Endothelial cell (in vitro differentiated cells): Measurements from ENCODE around the gene MAP7D1. TPM values are rescaled to one million over a fixed set of nuclear protein-coding genes. Genes with fewer than 3 reads are reported as not detected.
"Not testable (repeated sequence)": the region's sequence is repeated elsewhere in the genome, so short reads cannot be mapped to it uniquely, and the experiment has no call there.

Experiments
- DNase-seq: peaks from one replicate; pipeline ENCODE4 v3.0.0; 2021; ENCODE audit warnings: low spot score
- H3K27ac Mint-ChIP-seq: one replicate; pipeline ENCODE4 v1.8.0; 2021; ENCODE audit warnings: mixed read lengths, inconsistent platforms; ENCODE audit not compliant: unreplicated experiment
- H3K27me3 Mint-ChIP-seq: one replicate; pipeline ENCODE4 v1.8.0; 2021; ENCODE audit warnings: mild to moderate bottlenecking, moderate library complexity, mixed read lengths, inconsistent platforms; ENCODE audit not compliant: unreplicated experiment
- H3K36me3 Mint-ChIP-seq: one replicate; pipeline ENCODE4 v1.8.0; 2021; ENCODE audit warnings: mild to moderate bottlenecking, low read depth, mixed read lengths, inconsistent platforms; ENCODE audit not compliant: unreplicated experiment
- H3K4me1 Mint-ChIP-seq: one replicate; pipeline ENCODE4 v1.8.0; 2021; ENCODE audit warnings: mild to moderate bottlenecking, mixed read lengths, inconsistent platforms; ENCODE audit not compliant: unreplicated experiment
- H3K4me3 Mint-ChIP-seq: one replicate; pipeline ENCODE4 v1.8.0; 2021; ENCODE audit warnings: mild to moderate bottlenecking, mixed read lengths, inconsistent platforms; ENCODE audit not compliant: unreplicated experiment
- H3K9me3 Mint-ChIP-seq: one replicate; pipeline ENCODE4 v1.8.0; 2021; ENCODE audit warnings: mixed read lengths, inconsistent platforms; ENCODE audit not compliant: unreplicated experiment
- total RNA-seq: library from RNA; stranded (reverse); fragmentation: NEBNext Ultra II Directional; extraction: Animal tissue kit (Norgen Biotek cat#: 25700); gene quantifications from one replicate; pipeline ENCODE4 v1.2.1, GENCODE V29; 2021; ENCODE audit not compliant: unreplicated experiment
- TF ChIP-seq, protein P1 (sequence below): fragments of 200-600 bp; sonication (generic); IDR thresholded peaks from one replicate; pipeline ENCODE4 v1.5.0; 2021; ENCODE audit warnings: antibody characterized with exemption; ENCODE audit not compliant: unreplicated experiment

The MAP7D1 gene
- total RNA-seq, 1 donor from 2014 or later, result 189 TPM

DNA sequence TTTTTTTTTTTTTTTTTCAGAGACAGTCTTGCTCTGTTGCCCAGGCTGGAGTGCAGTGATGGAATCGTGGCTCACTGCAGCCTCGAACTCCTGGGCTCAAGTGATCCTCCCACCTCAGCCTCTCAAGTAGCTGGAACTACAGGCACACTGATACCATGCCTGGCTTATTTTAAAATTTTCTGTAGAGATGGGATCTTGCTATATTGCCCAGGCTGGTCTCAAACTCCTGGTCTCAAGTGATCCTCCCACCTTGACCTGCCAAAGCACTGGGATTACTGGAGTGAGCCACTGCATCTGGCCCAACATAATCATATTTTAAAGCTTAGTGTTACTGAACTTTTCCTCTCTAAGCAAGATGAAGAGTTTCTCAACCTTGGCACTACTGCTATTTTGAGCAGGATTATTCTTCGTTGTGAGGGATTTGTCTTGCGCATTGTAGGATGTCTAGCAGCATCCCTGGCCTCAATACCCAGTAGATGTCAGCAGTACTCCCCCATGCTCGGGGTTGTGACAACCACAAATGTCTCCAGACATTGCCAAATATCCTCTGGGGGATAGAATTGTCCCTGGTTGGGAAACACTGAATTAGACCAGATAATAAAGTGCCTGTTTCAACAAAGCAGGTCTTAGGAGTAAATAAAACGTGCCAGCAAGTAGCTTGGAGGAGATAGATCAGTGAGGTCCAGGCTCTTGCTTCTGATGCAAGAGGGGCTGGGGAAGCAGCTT, 53.2 kb downstream of the MAP7D1 start:
- Mint-ChIP-seq H3K27ac (no peak overlapping the region), H3K9me3 (no peaks in the 10 kb centered on the region), H3K4me1 (peaks cover 16% of the 10 kb centered on the region), H3K36me3 (no peaks in the 10 kb centered on the region), H3K27me3 (peaks cover 3% of the 10 kb centered on the region), H3K4me3 (no peak overlapping the region)
- TF ChIP-seq, protein P1, sequence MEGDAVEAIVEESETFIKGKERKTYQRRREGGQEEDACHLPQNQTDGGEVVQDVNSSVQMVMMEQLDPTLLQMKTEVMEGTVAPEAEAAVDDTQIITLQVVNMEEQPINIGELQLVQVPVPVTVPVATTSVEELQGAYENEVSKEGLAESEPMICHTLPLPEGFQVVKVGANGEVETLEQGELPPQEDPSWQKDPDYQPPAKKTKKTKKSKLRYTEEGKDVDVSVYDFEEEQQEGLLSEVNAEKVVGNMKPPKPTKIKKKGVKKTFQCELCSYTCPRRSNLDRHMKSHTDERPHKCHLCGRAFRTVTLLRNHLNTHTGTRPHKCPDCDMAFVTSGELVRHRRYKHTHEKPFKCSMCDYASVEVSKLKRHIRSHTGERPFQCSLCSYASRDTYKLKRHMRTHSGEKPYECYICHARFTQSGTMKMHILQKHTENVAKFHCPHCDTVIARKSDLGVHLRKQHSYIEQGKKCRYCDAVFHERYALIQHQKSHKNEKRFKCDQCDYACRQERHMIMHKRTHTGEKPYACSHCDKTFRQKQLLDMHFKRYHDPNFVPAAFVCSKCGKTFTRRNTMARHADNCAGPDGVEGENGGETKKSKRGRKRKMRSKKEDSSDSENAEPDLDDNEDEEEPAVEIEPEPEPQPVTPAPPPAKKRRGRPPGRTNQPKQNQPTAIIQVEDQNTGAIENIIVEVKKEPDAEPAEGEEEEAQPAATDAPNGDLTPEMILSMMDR, result no peak
- DNase-seq, result no peak

DNA sequence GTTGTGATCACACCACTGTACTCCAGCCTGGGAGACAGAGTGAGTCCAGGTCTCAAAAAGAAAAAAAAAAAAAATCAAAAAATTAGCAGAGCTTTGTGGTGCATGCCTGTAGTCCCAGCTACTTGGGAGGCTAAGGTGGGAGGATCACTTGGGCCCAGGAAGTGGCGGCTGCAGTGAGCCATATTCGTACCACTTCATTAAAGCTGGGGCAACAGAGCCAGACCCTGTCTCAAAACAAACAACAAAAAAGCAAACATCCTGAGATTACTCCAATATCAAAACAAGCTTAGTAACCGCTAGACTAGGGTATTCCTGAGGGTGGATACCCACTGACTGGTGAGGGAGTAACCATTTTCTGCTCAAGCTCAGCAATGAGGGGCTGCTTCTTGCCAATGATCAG, 55.3 kb downstream of the MAP7D1 start:
- H3K4me1 Mint-ChIP-seq, result peaks cover 16% of the 10 kb centered on the region
- peaks cover 3% of the 10 kb centered on the region for H3K27me3 Mint-ChIP-seq
- no peaks in the 10 kb centered on the region for H3K36me3 Mint-ChIP-seq
- no peak overlapping the region for H3K27ac Mint-ChIP-seq
- H3K4me3 Mint-ChIP-seq, result no peak overlapping the region
- TF ChIP-seq, protein P1, result no peak
- DNase-seq, result no peak
- H3K9me3 Mint-ChIP-seq, result no peaks in the 10 kb centered on the region

DNA sequence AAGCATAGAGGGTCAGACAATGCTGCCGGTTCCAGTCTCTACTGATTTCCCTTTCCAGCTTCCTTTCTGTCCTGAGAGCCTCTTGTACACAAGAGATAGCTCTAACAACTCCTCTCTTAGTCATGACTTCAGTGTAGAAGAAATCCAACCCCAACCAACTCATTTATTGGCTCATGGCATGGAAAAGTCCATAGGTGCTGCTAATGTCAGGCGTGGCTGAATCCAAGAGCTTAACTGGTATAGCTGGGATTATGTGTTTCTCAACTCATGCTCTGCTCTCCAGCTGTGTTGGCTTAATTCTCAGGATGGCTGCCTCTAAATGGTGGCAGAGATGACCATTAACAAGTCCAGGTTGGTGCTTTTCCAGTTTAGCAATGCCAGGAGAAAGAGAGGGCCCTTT, 55.9 kb downstream of the MAP7D1 start:
- no peaks in the 10 kb centered on the region for H3K9me3 Mint-ChIP-seq
- peaks cover 3% of the 10 kb centered on the region for H3K27me3 Mint-ChIP-seq
- TF ChIP-seq, protein P1, result no peak
- peaks cover 16% of the 10 kb centered on the region for H3K4me1 Mint-ChIP-seq
- no peak overlapping the region for H3K4me3 Mint-ChIP-seq
- no peaks in the 10 kb centered on the region for H3K36me3 Mint-ChIP-seq
- DNase-seq, result no peak
- H3K27ac Mint-ChIP-seq, result no peak overlapping the region

DNA sequence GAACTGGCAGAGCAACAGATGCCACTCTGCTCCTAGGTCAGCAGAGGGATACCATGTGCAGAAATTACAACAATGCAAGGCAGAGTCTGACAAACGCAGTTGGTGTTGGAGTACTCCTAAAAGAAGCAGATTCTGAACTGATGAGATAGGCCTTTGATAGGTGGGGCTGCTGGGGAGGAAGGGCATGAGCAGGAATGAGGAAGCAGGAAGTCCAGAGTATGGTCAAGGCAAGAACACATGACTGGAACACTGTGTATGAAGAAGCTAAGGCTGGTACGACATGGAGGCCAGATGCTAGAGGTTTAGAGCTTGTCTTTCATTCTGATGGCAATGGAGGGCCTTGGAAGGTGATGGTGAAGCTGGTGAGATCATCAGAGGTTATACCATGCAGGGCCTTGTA, 56.8 kb downstream of the MAP7D1 start:
- H3K27ac Mint-ChIP-seq, result no peak overlapping the region
- no peaks in the 10 kb centered on the region for H3K36me3 Mint-ChIP-seq
- no peak for DNase-seq
- H3K4me1 Mint-ChIP-seq, result peaks cover 16% of the 10 kb centered on the region
- peak overlapping the region; percentile 72 for H3K4me3 Mint-ChIP-seq
- H3K9me3 Mint-ChIP-seq, result no peaks in the 10 kb centered on the region
- H3K27me3 Mint-ChIP-seq, result peaks cover 4% of the 10 kb centered on the region
- TF ChIP-seq, protein P1, result no peak

DNA sequence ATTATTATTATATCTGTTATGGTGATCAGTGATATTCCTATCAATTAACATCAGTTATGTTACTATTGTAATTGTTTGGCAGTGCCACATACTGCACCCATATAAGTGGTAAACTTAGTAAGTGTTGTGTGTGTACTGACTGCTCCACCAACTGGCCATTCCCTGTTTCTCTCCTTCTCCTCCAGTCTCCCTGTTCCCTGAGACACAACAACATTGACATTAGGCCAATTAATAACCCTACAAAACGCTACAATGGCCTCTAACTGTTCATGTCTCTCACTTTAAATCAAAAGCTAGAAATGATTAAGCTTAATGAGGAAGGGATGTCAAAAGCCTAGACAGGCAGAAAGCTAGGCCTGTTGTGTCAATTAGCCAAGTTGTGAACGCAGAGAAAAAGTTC, 61.7 kb downstream of the MAP7D1 start:
- no peak overlapping the region for H3K27ac Mint-ChIP-seq
- peaks cover 7% of the 10 kb centered on the region for H3K4me1 Mint-ChIP-seq
- DNase-seq, result no peak
- TF ChIP-seq, protein P1, result no peak
- H3K4me3 Mint-ChIP-seq, result no peak overlapping the region
- no peaks in the 10 kb centered on the region for H3K9me3 Mint-ChIP-seq
- H3K36me3 Mint-ChIP-seq, result no peaks in the 10 kb centered on the region
- peaks cover 2% of the 10 kb centered on the region for H3K27me3 Mint-ChIP-seq

DNA sequence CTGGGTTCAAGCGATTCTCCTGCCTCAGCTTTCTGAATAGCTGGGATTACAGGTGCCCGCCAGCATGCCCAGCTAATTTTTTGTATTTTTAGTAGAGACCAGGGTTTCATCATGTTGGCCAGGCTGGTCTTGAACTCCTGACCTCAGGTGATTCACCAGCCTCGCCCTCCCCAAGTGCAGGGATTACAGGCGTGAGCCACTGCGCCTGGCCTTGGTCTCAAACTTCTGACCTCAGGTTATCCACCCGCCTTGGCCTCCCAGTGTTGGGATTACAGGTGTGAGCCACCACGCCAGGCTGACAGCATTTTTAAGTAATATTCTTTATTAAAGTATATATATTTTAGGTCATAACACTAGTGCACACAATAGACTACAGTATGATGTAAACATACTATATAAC, 65.9 kb downstream of the MAP7D1 start:
- peaks cover 11% of the 10 kb centered on the region for H3K27me3 Mint-ChIP-seq
- not testable (repeated sequence) for H3K9me3 Mint-ChIP-seq, DNase-seq, H3K27ac Mint-ChIP-seq, H3K4me3 Mint-ChIP-seq
- H3K36me3 Mint-ChIP-seq, result peaks cover 10% of the 10 kb centered on the region
- H3K4me1 Mint-ChIP-seq, result peaks cover 29% of the 10 kb centered on the region
